ENCODE measurements around the gene CCDC85C.

CCDC85C gene

GRCh38 chr14:99611646-99612045 is 7.6 kb upstream of the CCDC85C start:
- no peak for TF ChIP-seq CTCF (IDR thresholded peaks at IDR 0.05; ENCODE audit: low read depth, low read length)
- no peaks in the 10 kb centered on the region for H3K36me3 ChIP-seq
- no peaks in the 10 kb centered on the region for H3K9me3 ChIP-seq
- no peak overlapping the region for H3K4me3 ChIP-seq (ENCODE audit: low read depth, low read length)
- DNase-seq: no peak
- H3K4me1 ChIP-seq: peaks cover 6% of the 10 kb centered on the region; the same call in 1 of the 2 replicates
- H3K27me3 ChIP-seq: no peaks in the 10 kb centered on the region

GRCh38 chr14:99609245-99610170 is 5.5 kb upstream of the CCDC85C start:
- no peaks in the 10 kb centered on the region for H3K9me3 ChIP-seq

GRCh38 chr14:99608591-99608990 is 4.6 kb upstream of the CCDC85C start:
- no peak for TF ChIP-seq CTCF (IDR thresholded peaks at IDR 0.05; ENCODE audit: low read depth, low read length)
- Histone ChIP-seq H3K36me3 (no peaks in the 10 kb centered on the region), H3K9me3 (no peaks in the 10 kb centered on the region), H3K4me3 (ENCODE audit: low read depth, low read length) (no peak overlapping the region), H3K27me3 (no peaks in the 10 kb centered on the region), H3K4me1 (peaks cover 15% of the 10 kb centered on the region; the same call in 1 of the 2 replicates)
- DNase-seq: no peak

More at GRCh38 chr14:99609245-99610170, 5.5 kb upstream of the CCDC85C start:
- Histone ChIP-seq H3K36me3 (no peaks in the 10 kb centered on the region), H3K27me3 (no peaks in the 10 kb centered on the region), H3K4me3 (ENCODE audit: low read depth, low read length) (no peak overlapping the region), H3K4me1 (peaks cover 15% of the 10 kb centered on the region; the same call in 1 of the 2 replicates)
- TF ChIP-seq CTCF (IDR thresholded peaks at IDR 0.05; ENCODE audit: low read depth, low read length): peak; percentile 71
- DNase-seq: peak; percentile 70

GRCh38 chr14:99606359-99606758 is 2.4 kb upstream of the CCDC85C start:
- Histone ChIP-seq H3K4me1 (peaks cover 10% of the 10 kb centered on the region; the same call in 1 of the 2 replicates), H3K27me3 (no peaks in the 10 kb centered on the region), H3K9me3 (no peaks in the 10 kb centered on the region), H3K36me3 (peaks cover 1% of the 10 kb centered on the region), H3K4me3 (ENCODE audit: low read depth, low read length) (no peak overlapping the region)
- TF ChIP-seq CTCF (IDR thresholded peaks at IDR 0.05; ENCODE audit: low read depth, low read length): no peak
- no peak for DNase-seq

DNA sequence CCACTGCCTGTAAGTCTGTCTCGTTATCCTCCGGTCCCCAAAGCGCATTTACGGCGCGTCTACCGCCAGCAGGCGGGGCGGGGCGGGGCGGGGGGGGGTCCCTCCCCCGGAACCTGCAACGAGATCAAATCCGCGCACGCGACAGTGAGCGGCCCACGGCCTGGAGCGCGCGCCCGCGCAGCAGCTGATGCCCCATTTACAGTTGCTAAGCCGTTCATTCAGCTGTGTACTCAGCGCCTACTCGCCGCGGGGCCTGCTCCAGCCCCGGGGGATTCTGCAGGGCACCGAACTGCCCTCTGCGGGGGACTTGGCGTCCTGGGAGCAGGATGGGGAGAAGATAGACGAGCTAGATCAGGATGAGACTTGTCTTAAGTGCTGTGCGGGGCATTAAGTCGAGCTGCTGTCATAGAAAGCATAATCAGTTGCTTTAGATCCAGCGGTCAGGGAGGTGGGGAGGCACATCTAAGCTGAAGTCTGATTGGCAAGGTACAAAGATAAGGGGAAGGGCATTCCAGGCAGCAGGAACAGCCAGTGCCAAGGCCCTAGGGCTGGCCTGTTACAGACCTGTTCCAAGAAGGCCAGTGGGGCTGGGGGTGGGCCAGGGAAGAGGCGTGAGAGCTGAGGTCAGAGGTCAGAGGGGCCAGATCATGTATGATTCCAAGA is 1.4 kb upstream of the CCDC85C start:
- H3K27me3 ChIP-seq: no peaks in the 10 kb centered on the region
- no peak for TF ChIP-seq CTCF (IDR thresholded peaks at IDR 0.05; ENCODE audit: low read depth, low read length)
- peak; percentile 82 for DNase-seq

More for the DNA sequence above, 1.4 kb upstream of the CCDC85C start:
- Histone ChIP-seq H3K4me3 (ENCODE audit: low read depth, low read length) (peak overlapping the region; percentile 84), H3K36me3 (peaks cover 11% of the 10 kb centered on the region), H3K9me3 (no peaks in the 10 kb centered on the region), H3K4me1 (peaks cover 14% of the 10 kb centered on the region)
